ENCODE measurements around the gene TAF8.

DNA sequence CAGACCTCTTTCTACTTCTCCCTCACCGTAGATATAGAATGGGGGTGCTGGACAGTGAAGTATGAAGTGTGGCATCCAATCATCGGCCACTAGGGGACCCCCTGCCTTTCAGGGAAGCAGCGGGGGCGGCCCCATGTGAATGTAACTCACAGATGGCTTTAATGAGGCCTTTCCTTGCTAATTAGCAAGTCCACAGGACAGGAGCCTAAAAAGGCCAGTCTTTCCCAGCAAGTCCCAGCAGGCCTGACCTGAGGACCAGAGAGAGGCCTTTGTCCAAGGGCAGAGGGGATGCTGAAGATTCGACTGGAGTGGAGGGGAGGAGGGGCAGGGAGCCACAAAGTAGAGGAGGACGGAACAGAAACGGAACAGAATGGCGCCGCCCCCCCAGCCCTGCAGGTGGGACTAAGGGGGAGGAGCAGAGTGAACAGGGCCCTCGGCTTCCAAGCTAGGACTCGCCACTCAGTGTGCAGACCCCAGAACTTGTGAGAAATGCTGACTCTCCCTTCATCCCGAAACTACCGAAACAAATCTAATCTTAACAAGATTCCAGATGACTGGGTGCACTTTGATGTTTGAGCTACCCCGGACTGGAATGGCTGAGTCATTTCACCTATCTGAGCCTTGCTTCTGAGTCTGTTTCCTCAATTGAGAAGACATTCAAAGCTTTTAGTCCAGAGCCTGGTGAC, 86.3 kb downstream of the TAF8 start:
- TF ChIP-seq EP300 (IDR thresholded peaks at IDR 0.05) (no peak), POLR2A (IDR thresholded peaks at IDR 0.05; ENCODE audit: low read depth) (no peak)
- TF ChIP-seq, protein P1, sequence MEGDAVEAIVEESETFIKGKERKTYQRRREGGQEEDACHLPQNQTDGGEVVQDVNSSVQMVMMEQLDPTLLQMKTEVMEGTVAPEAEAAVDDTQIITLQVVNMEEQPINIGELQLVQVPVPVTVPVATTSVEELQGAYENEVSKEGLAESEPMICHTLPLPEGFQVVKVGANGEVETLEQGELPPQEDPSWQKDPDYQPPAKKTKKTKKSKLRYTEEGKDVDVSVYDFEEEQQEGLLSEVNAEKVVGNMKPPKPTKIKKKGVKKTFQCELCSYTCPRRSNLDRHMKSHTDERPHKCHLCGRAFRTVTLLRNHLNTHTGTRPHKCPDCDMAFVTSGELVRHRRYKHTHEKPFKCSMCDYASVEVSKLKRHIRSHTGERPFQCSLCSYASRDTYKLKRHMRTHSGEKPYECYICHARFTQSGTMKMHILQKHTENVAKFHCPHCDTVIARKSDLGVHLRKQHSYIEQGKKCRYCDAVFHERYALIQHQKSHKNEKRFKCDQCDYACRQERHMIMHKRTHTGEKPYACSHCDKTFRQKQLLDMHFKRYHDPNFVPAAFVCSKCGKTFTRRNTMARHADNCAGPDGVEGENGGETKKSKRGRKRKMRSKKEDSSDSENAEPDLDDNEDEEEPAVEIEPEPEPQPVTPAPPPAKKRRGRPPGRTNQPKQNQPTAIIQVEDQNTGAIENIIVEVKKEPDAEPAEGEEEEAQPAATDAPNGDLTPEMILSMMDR (IDR thresholded peaks at IDR 0.05), result no peak

Measured in esophagus muscularis mucosa (tissue), 4 donors.